ENCODE measurements around the gene MIEF1.
A peak's percentile ranks its signal among the peaks of the same experiment; 100 is the strongest.

The MIEF1 gene

DNA sequence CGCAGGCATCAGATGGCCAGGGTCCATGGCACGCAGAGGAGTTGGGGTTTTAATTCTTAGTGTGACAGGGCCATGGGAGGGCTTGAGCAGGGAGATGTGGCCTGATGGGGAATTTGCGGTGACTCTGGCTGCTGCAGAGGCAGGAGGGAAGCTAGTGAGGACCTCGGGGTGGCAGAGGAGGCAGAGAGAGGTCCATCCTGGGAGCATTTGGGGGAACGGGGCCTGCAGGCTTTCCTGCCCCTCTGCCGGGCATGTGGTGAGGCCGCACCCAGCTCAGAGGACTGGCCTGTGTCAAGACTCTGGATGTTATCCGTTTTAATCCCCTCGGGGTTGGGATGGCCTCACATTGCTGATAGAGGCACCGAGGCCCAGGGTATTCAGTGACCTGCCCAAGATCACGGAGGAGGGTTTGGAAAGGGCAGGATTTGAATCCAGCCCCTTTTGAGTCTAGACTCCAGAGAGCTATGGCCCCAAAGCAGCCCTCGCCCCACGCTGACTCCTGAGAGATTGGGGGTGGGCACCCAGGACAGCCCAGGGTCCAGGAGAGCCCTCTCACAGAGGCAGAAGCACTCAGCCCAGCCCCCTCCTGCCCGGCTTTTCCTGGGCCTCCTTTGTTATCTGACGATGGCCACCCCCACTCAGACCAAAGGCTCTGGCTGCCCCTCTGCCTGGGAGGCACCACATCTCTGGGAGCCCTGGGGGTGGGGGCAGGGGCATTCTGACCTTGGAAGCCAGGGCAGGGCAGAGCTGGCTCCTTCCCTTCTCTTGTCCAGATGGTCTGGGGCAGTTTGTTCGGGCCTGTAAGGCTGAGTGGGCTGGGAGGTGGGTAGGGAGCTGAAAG is 31.4 kb upstream of the MIEF1 start:
- no peak for DNase-seq (ENCODE audit: low read depth)

- peak; percentile 73 for DNase-seq (ENCODE audit: low read depth)
Measured at GRCh38 chr22:39471381-39472141, 30.5 kb upstream of the MIEF1 start.

GRCh38 chr22:39472570-39473556 is 29.2 kb upstream of the MIEF1 start:
- DNase-seq (ENCODE audit: low read depth) = peak; percentile 57

DNA sequence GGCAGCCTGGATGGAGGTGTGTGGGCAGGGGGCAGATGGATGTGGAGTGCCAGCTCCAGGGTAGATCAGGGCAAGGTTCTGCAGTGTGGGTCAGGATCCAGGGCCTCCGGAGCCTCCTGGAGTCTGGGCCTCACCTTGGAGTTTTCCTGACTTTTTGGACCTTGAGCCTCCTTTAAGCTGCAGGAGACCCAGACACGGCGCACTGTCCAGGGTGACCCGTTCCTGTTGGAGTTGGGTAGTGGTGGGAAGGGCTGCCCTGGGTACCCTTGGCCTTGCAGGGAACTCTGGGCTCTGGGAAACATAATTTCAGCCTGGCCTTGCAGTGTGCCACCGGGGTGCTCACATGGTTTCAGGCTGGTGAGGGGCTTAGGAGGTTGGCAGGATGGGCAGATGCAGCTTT is 28.2 kb upstream of the MIEF1 start:
- DNase-seq (ENCODE audit: low read depth) = no peak

GRCh38 chr22:39474351-39475111 is 27.6 kb upstream of the MIEF1 start:
- no peak for DNase-seq (ENCODE audit: low read depth)

DNA sequence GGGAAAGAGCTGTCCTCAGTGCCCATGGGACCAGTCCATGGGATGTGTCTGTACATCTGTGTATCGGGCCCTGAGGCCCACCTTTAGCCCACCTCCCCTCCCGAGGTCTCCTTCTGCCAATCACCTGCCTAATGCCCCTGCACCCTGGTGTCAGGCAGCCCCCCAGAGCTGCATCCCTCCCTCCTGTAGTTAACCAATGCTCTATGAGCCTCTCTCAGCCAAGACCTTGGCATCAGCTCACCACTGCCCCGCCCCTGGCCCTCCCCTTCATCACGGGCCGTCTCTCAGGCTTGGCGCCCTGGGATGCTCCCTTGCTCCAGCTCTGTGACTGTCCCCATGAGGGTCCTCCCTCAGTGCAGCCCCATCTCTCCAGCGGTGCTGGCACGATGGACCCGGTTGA is 26.8 kb upstream of the MIEF1 start:
- DNase-seq (ENCODE audit: low read depth) = no peak

- DNase-seq (ENCODE audit: low read depth) = no peak
Measured at GRCh38 chr22:39475902-39476301, 26.2 kb upstream of the MIEF1 start.

DNA sequence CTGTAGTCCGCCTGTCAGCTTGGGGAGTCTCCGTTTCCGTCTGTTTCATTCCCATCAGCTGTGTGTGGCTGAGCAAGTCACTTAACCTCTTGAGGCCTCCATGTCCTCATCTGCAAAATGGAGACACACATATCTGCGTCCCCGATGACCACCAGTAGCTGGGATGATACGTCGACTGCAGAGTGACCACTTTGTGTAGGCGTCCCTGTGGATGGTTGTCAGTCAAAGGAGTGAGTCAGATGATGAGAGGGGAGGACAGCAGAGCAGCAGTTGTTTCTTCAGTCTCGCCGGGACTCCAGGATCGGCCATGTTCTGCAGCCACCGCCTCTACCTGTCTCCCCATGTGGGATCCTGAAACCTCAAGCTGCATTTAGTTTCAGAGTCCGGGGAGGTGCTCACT is 25.4 kb upstream of the MIEF1 start:
- DNase-seq (ENCODE audit: low read depth) = no peak

GRCh38 chr22:39477542-39477941 is 24.5 kb upstream of the MIEF1 start:
- no peak for DNase-seq (ENCODE audit: low read depth)

DNA sequence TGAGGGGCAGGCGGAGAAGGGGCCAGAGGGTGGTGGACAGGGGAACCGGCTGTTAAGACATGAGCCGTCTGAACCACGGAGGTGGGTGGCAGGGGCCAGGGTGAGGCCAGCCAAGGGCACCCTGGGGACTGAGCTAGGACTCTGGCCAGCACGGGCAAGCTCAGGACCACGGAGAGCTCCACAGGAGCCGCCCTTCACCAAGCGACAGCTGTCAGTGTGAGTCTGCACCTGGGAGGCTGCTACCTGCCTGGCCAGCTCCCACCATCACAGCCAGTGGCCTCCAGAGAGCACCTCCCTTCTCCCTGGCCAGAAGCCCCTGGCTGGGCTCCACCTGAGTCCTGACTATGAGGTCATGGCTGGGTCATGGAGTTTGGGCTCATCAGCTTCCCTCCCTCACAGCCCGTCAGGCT is 23.6 kb upstream of the MIEF1 start:
- DNase-seq (ENCODE audit: low read depth) = no peak

DNA sequence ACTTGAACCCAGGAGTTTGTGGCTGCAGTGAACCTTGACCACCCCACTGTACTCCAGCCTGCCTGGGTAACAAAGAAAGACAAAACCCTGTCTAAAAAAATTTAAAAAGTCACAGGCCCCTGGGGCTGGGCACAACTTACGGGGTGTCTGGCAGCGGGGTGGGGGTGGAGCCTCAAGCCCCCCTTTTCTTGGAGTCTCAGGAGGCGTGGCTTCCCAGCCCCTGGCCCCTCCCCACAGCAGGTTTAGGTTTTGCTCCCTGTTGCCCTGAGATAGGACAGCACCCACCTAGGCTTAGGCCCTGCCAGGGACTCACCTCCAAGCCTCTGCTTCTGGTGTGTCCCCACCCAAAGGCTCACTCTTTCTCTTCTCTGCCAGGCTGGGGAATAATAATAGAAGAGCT is 22.8 kb upstream of the MIEF1 start:
- DNase-seq (ENCODE audit: low read depth) = no peak

DNA sequence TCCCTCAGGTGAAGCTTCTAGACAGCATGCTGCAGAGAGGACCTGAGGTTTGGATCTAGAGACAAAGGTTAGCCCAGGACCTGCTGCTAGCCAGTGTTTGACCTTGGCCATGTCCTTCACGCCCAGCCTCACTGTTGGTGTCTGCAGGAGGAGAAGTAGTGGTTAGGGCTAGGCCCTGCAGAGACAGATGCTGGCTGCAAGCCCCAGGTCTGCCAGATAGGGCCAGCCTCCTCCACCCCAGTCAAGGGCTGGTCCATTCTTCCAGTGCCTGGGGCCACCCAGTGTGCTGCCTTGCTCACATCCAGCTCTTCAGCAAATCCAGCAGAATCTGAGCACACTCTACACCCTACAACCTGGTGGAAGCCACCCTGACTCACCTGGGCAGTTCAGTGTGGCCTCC is 21.5 kb upstream of the MIEF1 start:
- DNase-seq (ENCODE audit: low read depth) = no peak

DNA sequence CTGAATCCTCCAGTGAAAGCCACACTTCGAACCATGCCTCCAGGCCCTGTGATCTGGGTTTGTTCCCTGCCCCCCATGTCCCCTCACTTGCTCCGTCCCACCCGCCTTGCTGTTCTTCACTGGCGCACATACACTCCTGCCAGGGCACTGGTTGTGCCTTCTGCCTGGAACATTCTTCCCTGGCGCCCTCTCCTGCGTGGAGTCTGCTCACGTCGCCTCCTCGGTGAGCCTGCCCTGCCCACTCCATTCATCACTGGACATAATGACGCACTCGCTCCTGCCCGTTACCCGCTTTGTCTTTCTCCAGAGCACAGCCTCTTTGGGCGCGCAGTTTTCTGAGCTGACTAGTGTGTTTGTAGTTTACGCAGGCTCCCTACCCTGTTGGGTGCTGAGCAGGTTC is 21.0 kb upstream of the MIEF1 start:
- no peak for DNase-seq (ENCODE audit: low read depth)

GRCh38 chr22:39481595-39481994 is 20.5 kb upstream of the MIEF1 start:
- DNase-seq (ENCODE audit: low read depth) = no peak

GRCh38 chr22:39482768-39483167 is 19.3 kb upstream of the MIEF1 start:
- peak; percentile 27 for DNase-seq (ENCODE audit: low read depth)

GRCh38 chr22:39486951-39487825 is 14.9 kb upstream of the MIEF1 start:
- no peak for DNase-seq (ENCODE audit: low read depth)

- no peak for DNase-seq (ENCODE audit: low read depth)
Measured at GRCh38 chr22:39487826-39488520, 14.1 kb upstream of the MIEF1 start.

GRCh38 chr22:39488563-39489083 is 13.5 kb upstream of the MIEF1 start:
- no peak for DNase-seq (ENCODE audit: low read depth)

All from iris pigment epithelial cell (primary cell).